ENCODE measurements around the gene CCDC85C. TPM values are rescaled to one million over a fixed set of nuclear protein-coding genes. Genes with fewer than 3 reads are reported as not detected.

The CCDC85C gene
- total and polyA plus RNA-seq, 10 of the 15 experiments (the other 5 are each of a cell fraction or from before 2014, with no cell fraction given), result 0.03 to 3.6 (median 1.1) TPM

DNA sequence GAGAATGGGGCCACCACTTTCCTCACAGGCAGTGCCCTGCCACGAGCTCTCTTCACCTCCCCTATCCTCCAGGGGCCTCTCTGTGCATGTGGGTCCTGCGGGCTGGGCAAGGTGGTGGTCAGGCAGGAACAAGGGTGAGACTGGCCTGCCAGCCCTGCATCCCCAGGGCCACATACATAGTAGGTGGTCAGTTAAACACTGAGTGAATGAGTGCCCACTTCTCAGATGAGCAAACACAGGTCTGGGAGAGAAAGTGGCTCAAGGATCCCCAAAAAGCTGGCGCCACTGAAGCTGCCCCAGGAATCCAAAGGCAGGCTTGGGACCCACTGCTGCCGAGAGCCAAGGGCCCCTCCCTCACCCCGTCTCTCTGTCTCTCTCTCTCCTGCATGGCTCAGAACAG is 71.7 kb downstream of the CCDC85C start (continued):
- TF ChIP-seq NFYB (IDR thresholded peaks at IDR 0.05; ENCODE audit: insufficient read depth, low read depth, low read length) (no peak), BMI1 (IDR thresholded peaks at IDR 0.05; ENCODE audit: borderline replicate concordance) (no peak), MEF2A (IDR thresholded peaks at IDR 0.05; ENCODE audit: insufficient read depth, low read depth, low read length) (no peak), KLF5 (IDR thresholded peaks at IDR 0.05; ENCODE audit: partially characterized antibody) (no peak), GABPA (IDR thresholded peaks at IDR 0.05; ENCODE audit: low read depth) (no peak), SUPT20H (IDR thresholded peaks at IDR 0.05; ENCODE audit: borderline replicate concordance, control insufficient read depth, low read depth, low read length) (no peak), TAF1 (IDR thresholded peaks at IDR 0.05; ENCODE audit: borderline replicate concordance, low read depth, low read length) (no peak), TCF3 (IDR thresholded peaks at IDR 0.05; ENCODE audit: borderline replicate concordance, insufficient read depth, low read depth, low read length) (no peak), CREB1 (IDR thresholded peaks at IDR 0.05; ENCODE audit: low read depth) (no peak)
- TF ChIP-seq, protein P1, sequence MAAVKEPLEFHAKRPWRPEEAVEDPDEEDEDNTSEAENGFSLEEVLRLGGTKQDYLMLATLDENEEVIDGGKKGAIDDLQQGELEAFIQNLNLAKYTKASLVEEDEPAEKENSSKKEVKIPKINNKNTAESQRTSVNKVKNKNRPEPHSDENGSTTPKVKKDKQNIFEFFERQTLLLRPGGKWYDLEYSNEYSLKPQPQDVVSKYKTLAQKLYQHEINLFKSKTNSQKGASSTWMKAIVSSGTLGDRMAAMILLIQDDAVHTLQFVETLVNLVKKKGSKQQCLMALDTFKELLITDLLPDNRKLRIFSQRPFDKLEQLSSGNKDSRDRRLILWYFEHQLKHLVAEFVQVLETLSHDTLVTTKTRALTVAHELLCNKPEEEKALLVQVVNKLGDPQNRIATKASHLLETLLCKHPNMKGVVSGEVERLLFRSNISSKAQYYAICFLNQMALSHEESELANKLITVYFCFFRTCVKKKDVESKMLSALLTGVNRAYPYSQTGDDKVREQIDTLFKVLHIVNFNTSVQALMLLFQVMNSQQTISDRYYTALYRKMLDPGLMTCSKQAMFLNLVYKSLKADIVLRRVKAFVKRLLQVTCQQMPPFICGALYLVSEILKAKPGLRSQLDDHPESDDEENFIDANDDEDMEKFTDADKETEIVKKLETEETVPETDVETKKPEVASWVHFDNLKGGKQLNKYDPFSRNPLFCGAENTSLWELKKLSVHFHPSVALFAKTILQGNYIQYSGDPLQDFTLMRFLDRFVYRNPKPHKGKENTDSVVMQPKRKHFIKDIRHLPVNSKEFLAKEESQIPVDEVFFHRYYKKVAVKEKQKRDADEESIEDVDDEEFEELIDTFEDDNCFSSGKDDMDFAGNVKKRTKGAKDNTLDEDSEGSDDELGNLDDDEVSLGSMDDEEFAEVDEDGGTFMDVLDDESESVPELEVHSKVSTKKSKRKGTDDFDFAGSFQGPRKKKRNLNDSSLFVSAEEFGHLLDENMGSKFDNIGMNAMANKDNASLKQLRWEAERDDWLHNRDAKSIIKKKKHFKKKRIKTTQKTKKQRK (IDR thresholded peaks at IDR 0.05; ENCODE audit: low read depth, low read length), result no peak
- TF ChIP-seq, protein P2, sequence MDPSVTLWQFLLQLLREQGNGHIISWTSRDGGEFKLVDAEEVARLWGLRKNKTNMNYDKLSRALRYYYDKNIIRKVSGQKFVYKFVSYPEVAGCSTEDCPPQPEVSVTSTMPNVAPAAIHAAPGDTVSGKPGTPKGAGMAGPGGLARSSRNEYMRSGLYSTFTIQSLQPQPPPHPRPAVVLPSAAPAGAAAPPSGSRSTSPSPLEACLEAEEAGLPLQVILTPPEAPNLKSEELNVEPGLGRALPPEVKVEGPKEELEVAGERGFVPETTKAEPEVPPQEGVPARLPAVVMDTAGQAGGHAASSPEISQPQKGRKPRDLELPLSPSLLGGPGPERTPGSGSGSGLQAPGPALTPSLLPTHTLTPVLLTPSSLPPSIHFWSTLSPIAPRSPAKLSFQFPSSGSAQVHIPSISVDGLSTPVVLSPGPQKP (IDR thresholded peaks at IDR 0.05; ENCODE audit: low read depth, low read length), result no peak

Measured in GM12878 (cell line).